ENCODE results near the gene NCBP3.

DNA sequence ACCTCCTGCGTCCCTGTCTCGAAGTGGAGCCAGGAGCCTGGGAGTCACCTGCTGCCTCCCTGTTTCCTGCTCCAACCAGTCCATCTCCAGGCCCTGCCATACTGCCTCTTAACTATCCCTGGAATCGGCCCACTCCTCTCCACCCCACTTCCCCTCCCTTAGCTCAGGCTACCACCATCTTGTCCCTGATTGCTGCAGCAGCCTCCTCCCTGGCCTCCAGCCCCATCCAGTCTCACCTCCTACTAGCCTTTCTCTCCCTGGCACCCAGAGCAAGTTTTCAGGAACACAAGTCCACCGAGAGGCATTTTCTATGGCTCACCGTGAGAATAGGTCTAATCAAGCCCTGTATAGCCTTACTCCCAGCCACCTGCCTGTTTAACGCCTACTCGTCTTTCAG lies 47.7 kb upstream of the NCBP3 start:
- TF ChIP-seq, protein P1, sequence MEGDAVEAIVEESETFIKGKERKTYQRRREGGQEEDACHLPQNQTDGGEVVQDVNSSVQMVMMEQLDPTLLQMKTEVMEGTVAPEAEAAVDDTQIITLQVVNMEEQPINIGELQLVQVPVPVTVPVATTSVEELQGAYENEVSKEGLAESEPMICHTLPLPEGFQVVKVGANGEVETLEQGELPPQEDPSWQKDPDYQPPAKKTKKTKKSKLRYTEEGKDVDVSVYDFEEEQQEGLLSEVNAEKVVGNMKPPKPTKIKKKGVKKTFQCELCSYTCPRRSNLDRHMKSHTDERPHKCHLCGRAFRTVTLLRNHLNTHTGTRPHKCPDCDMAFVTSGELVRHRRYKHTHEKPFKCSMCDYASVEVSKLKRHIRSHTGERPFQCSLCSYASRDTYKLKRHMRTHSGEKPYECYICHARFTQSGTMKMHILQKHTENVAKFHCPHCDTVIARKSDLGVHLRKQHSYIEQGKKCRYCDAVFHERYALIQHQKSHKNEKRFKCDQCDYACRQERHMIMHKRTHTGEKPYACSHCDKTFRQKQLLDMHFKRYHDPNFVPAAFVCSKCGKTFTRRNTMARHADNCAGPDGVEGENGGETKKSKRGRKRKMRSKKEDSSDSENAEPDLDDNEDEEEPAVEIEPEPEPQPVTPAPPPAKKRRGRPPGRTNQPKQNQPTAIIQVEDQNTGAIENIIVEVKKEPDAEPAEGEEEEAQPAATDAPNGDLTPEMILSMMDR (IDR thresholded peaks at IDR 0.05): no peak
- TF ChIP-seq POLR2A (IDR thresholded peaks at IDR 0.05): no peak

Data from Peyer's patch (tissue), 4 donors.